Suprapubic skin (tissue), 4 donors: ENCODE data around the gene SLC6A18. TPM values are rescaled to one million over a fixed set of nuclear protein-coding genes. Genes with fewer than 3 reads are reported as not detected.

Experiments
- DNase-seq, 2 donors: peaks; one replicate each; pipeline ENCODE4 v3.0.0-alpha.2; 2019; ENCODE audit warnings: low spot score in 2 of 2
- H3K27ac ChIP-seq: fragments of 200-600 bp; sonication (generic); one replicate; pipeline ENCODE4 v1.5.1; 2019
- H3K27me3 ChIP-seq: fragments of 200-600 bp; sonication (generic); one replicate; pipeline ENCODE4 v1.5.1; 2019
- H3K36me3 ChIP-seq: fragments of 200-600 bp; sonication (generic); one replicate; pipeline ENCODE4 v1.5.1; 2019
- H3K4me1 ChIP-seq: fragments of 200-600 bp; sonication (generic); one replicate; pipeline ENCODE4 v1.5.1; 2019
- H3K4me3 ChIP-seq: fragments of 200-600 bp; sonication (generic); one replicate; pipeline ENCODE4 v1.5.1; 2019; ENCODE audit warnings: mild to moderate bottlenecking
- H3K9me3 ChIP-seq: fragments of 200-600 bp; sonication (generic); one replicate; pipeline ENCODE4 v1.5.1; 2019
- CTCF ChIP-seq, 2 donors: fragments of 200-600 bp in 1 of 2; fragments of 450-650 bp in 1 of 2; sonication (generic) in 1 of 2; IDR thresholded peaks; one replicate each; pipeline ENCODE4 v1.5.1; 2016 to 2019; ENCODE audit warnings: antibody characterized with exemption in 2 of 2, mild to moderate bottlenecking in 1 of 2, moderate library complexity in 1 of 2
- EP300 ChIP-seq: sonication (generic); formaldehyde crosslinking; IDR thresholded peaks from one replicate; pipeline ENCODE4 v1.6.1; 2017; ENCODE audit warnings: antibody characterized with exemption
- POLR2A ChIP-seq, 2 donors: fragments of 450-650 bp; IDR thresholded peaks; one replicate each; pipeline ENCODE4 v1.6.1; 2017; ENCODE audit warnings: antibody characterized with exemption in 2 of 2, mild to moderate bottlenecking in 2 of 2, moderate library complexity in 2 of 2
- POLR2AphosphoS5 ChIP-seq, 3 donors: sonication (generic); formaldehyde crosslinking; IDR thresholded peaks; one replicate each; pipeline ENCODE4 v1.6.1; 2017; ENCODE audit warnings: antibody characterized with exemption in 3 of 3
- WGBS: methylation state at CpG from one replicate; pipeline ENCODE4 v1.1.5; 2018; 5-methylcytosine and 5-hydroxymethylcytosine counted together
- total RNA-seq, 4 donors: library from RNA; depleted of rRNA; stranded (reverse); fragments of >200 nt; gene quantifications; one replicate each; pipeline ENCODE4 v1.1.0, GENCODE V29; 2016

The SLC6A18 gene
- total RNA-seq, 4 donors from 2014 or later: not detected

GRCh38 chr5:1243487-1244130 lies 18.4 kb downstream of the SLC6A18 start:
- Histone ChIP-seq H3K4me3 (no peak overlapping the region), H3K4me1 (no peaks in the 10 kb centered on the region), H3K27ac (no peak overlapping the region), H3K9me3 (no peaks in the 10 kb centered on the region), H3K36me3 (no peaks in the 10 kb centered on the region), H3K27me3 (peaks cover 59% of the 10 kb centered on the region)
- WGBS: 20% methylated on average over 1 of the region's 33 CpGs
- DNase-seq: no peak
- no peak for TF ChIP-seq CTCF (IDR thresholded peaks at IDR 0.05)
- TF ChIP-seq EP300: no peak
- no peak for TF ChIP-seq POLR2AphosphoS5 (IDR thresholded peaks at IDR 0.05)
- TF ChIP-seq POLR2A (IDR thresholded peaks at IDR 0.05): no peak

GRCh38 chr5:1244255-1244654 lies 19.1 kb downstream of the SLC6A18 start:
- H3K36me3 ChIP-seq: no peaks in the 10 kb centered on the region
- no peak overlapping the region for H3K4me3 ChIP-seq
- TF ChIP-seq POLR2AphosphoS5 (IDR thresholded peaks at IDR 0.05) (no peak), POLR2A (IDR thresholded peaks at IDR 0.05) (no peak), EP300 (no peak), CTCF (IDR thresholded peaks at IDR 0.05) (no peak)
- peaks cover 60% of the 10 kb centered on the region for H3K27me3 ChIP-seq
- no peaks in the 10 kb centered on the region for H3K9me3 ChIP-seq
- no peak for DNase-seq
- H3K4me1 ChIP-seq: no peaks in the 10 kb centered on the region
- H3K27ac ChIP-seq: no peak overlapping the region
- 64% methylated on average over 19 of the region's 21 CpGs for WGBS

- no peak for DNase-seq
These were observed 19.8 kb downstream of the SLC6A18 start for GRCh38 chr5:1244976-1245375.

GRCh38 chr5:1245905-1246576 lies 20.9 kb downstream of the SLC6A18 start:
- Histone ChIP-seq H3K9me3 (no peaks in the 10 kb centered on the region), H3K4me3 (no peak overlapping the region), H3K27ac (no peak overlapping the region), H3K4me1 (no peaks in the 10 kb centered on the region), H3K36me3 (no peaks in the 10 kb centered on the region), H3K27me3 (peaks cover 71% of the 10 kb centered on the region)
- WGBS: no CpG with 5 or more reads among the region's 58 CpGs
- no peak for TF ChIP-seq CTCF (IDR thresholded peaks at IDR 0.05)
- TF ChIP-seq POLR2A (IDR thresholded peaks at IDR 0.05): no peak
- no peak for TF ChIP-seq EP300
- no peak for TF ChIP-seq POLR2AphosphoS5 (IDR thresholded peaks at IDR 0.05)
- DNase-seq: no peak

More at GRCh38 chr5:1244976-1245375, 19.8 kb downstream of the SLC6A18 start:
- no peaks in the 10 kb centered on the region for H3K4me1 ChIP-seq
- no peak for TF ChIP-seq POLR2A (IDR thresholded peaks at IDR 0.05)
- no peak overlapping the region for H3K4me3 ChIP-seq
- no peaks in the 10 kb centered on the region for H3K9me3 ChIP-seq
- H3K27ac ChIP-seq: no peak overlapping the region
- no peaks in the 10 kb centered on the region for H3K36me3 ChIP-seq
- WGBS: 80% methylated on average over 1 of the region's 10 CpGs
- peaks cover 66% of the 10 kb centered on the region for H3K27me3 ChIP-seq

GRCh38 chr5:1246711-1247431 lies 21.7 kb downstream of the SLC6A18 start:
- 7% methylated on average over 31 of the region's 43 CpGs for WGBS
- H3K4me1 ChIP-seq: no peaks in the 10 kb centered on the region
- peaks cover 70% of the 10 kb centered on the region for H3K27me3 ChIP-seq
- H3K27ac ChIP-seq: no peak overlapping the region
- no peaks in the 10 kb centered on the region for H3K9me3 ChIP-seq
- no peaks in the 10 kb centered on the region for H3K36me3 ChIP-seq
- no peak for TF ChIP-seq POLR2AphosphoS5 (IDR thresholded peaks at IDR 0.05)
- no peak for TF ChIP-seq POLR2A (IDR thresholded peaks at IDR 0.05)
- no peak for TF ChIP-seq EP300
- DNase-seq: no peak
- no peak overlapping the region for H3K4me3 ChIP-seq

- no peaks in the 10 kb centered on the region for H3K4me1 ChIP-seq
- no peak for DNase-seq
- TF ChIP-seq POLR2A (IDR thresholded peaks at IDR 0.05): no peak
- TF ChIP-seq POLR2AphosphoS5 (IDR thresholded peaks at IDR 0.05): no peak
- no peaks in the 10 kb centered on the region for H3K36me3 ChIP-seq
- H3K27me3 ChIP-seq: peaks cover 66% of the 10 kb centered on the region
- no peak overlapping the region for H3K4me3 ChIP-seq
- no peaks in the 10 kb centered on the region for H3K9me3 ChIP-seq
- 61% methylated on average over 6 of the region's 6 CpGs for WGBS
- H3K27ac ChIP-seq: no peak overlapping the region
These were observed 22.6 kb downstream of the SLC6A18 start for GRCh38 chr5:1247811-1248210.
